Central memory CD8-positive, alpha-beta T cell (primary cell): Measurements from ENCODE around the gene EPB41L1.

Source experiments
- ATAC-seq: fragments of 150-1000 bp; cut with Tn5 transposase; replicated peaks from 2 replicates; pipeline ENCODE4 v1.10.0; 2022; ENCODE audit warnings: mild to moderate bottlenecking, moderate FRiP score, moderate number of reproducible peaks; ENCODE audit not compliant: poor library complexity, severe bottlenecking; ENCODE audit errors: extremely low read depth
- DNase-seq, 2 donors: peaks; one replicate each; pipeline ENCODE4 v3.0.0; 2021; ENCODE audit warnings: low spot score in 2 of 2
- H3K27ac Mint-ChIP-seq: one replicate; pipeline ENCODE4 v1.8.0; 2022; ENCODE audit warnings: low read depth, mild to moderate bottlenecking, moderate library complexity, mixed read lengths
- H3K27me3 Mint-ChIP-seq: one replicate; pipeline ENCODE4 v1.8.0; 2022; ENCODE audit warnings: mixed read lengths
- H3K36me3 Mint-ChIP-seq: one replicate; pipeline ENCODE4 v1.8.0; 2022; ENCODE audit warnings: mild to moderate bottlenecking, moderate library complexity, mixed read lengths; ENCODE audit not compliant: insufficient read depth
- H3K4me1 Mint-ChIP-seq: one replicate; pipeline ENCODE4 v1.8.0; 2022; ENCODE audit warnings: mixed read lengths
- H3K4me3 Mint-ChIP-seq: one replicate; pipeline ENCODE4 v1.8.0; 2022; ENCODE audit warnings: mild to moderate bottlenecking, moderate library complexity, mixed read lengths
- H3K9me3 Mint-ChIP-seq: one replicate; pipeline ENCODE4 v1.8.0; 2022; ENCODE audit warnings: mixed read lengths

Gene EPB41L1

GRCh38 chr20:36150489-36150846 lies 4.1 kb upstream of the EPB41L1 start:
- no peak for ATAC-seq
- Mint-ChIP-seq H3K4me1 (no peaks in the 10 kb centered on the region), H3K27ac (no peak overlapping the region), H3K4me3 (no peak overlapping the region), H3K36me3 (no peaks in the 10 kb centered on the region), H3K9me3 (no peaks in the 10 kb centered on the region), H3K27me3 (peaks cover 80% of the 10 kb centered on the region)
- DNase-seq = no peak

GRCh38 chr20:36150847-36151539 lies 3.5 kb upstream of the EPB41L1 start:
- Mint-ChIP-seq H3K36me3 (no peaks in the 10 kb centered on the region), H3K4me1 (no peaks in the 10 kb centered on the region), H3K27me3 (peaks cover 78% of the 10 kb centered on the region), H3K4me3 (no peak overlapping the region), H3K9me3 (no peaks in the 10 kb centered on the region), H3K27ac (no peak overlapping the region)
- no peak for DNase-seq
- ATAC-seq = no peak

GRCh38 chr20:36152261-36152660 lies 2.3 kb upstream of the EPB41L1 start:
- Mint-ChIP-seq H3K36me3 (no peaks in the 10 kb centered on the region), H3K27ac (no peak overlapping the region)

GRCh38 chr20:36153204-36153603 lies 1.3 kb upstream of the EPB41L1 start:
- Mint-ChIP-seq H3K9me3 (no peaks in the 10 kb centered on the region), H3K27me3 (peaks cover 74% of the 10 kb centered on the region), H3K4me1 (no peaks in the 10 kb centered on the region), H3K4me3 (no peak overlapping the region), H3K36me3 (no peaks in the 10 kb centered on the region), H3K27ac (no peak overlapping the region)
- no peak for DNase-seq
- no peak for ATAC-seq

More at GRCh38 chr20:36152261-36152660, 2.3 kb upstream of the EPB41L1 start:
- H3K4me1 Mint-ChIP-seq = no peaks in the 10 kb centered on the region
- no peaks in the 10 kb centered on the region for H3K9me3 Mint-ChIP-seq
- no peak overlapping the region for H3K4me3 Mint-ChIP-seq
- H3K27me3 Mint-ChIP-seq = peaks cover 78% of the 10 kb centered on the region
- ATAC-seq (no peak), DNase-seq (no peak)

GRCh38 chr20:36153736-36154699 lies 522 bp upstream of the EPB41L1 start:
- no peaks in the 10 kb centered on the region for H3K9me3 Mint-ChIP-seq
- H3K27ac Mint-ChIP-seq = no peak overlapping the region
- H3K4me3 Mint-ChIP-seq = peak overlapping the region; percentile 38
- H3K36me3 Mint-ChIP-seq = no peaks in the 10 kb centered on the region
- ATAC-seq (no peak), DNase-seq (no peak)
- peaks cover 66% of the 10 kb centered on the region for H3K27me3 Mint-ChIP-seq
- H3K4me1 Mint-ChIP-seq = no peaks in the 10 kb centered on the region

GRCh38 chr20:36155629-36155971 lies 1.1 kb downstream of the EPB41L1 start:
- H3K4me1 Mint-ChIP-seq = no peaks in the 10 kb centered on the region
- no peaks in the 10 kb centered on the region for H3K9me3 Mint-ChIP-seq
- no peak overlapping the region for H3K27ac Mint-ChIP-seq
- DNase-seq = no peak
- peak overlapping the region; percentile 57 for H3K4me3 Mint-ChIP-seq
- H3K27me3 Mint-ChIP-seq = peaks cover 59% of the 10 kb centered on the region
- no peak for ATAC-seq
- no peaks in the 10 kb centered on the region for H3K36me3 Mint-ChIP-seq

- H3K4me1 Mint-ChIP-seq = no peaks in the 10 kb centered on the region
- DNase-seq (no peak), ATAC-seq (no peak)
- H3K4me3 Mint-ChIP-seq = no peak overlapping the region
- H3K27ac Mint-ChIP-seq = no peak overlapping the region
- H3K9me3 Mint-ChIP-seq = no peaks in the 10 kb centered on the region
- H3K36me3 Mint-ChIP-seq = no peaks in the 10 kb centered on the region
- peaks cover 59% of the 10 kb centered on the region for H3K27me3 Mint-ChIP-seq
Measured at GRCh38 chr20:36155991-36156390, 1.5 kb downstream of the EPB41L1 start.

- H3K4me3 Mint-ChIP-seq = no peak overlapping the region
- H3K36me3 Mint-ChIP-seq = no peaks in the 10 kb centered on the region
- no peaks in the 10 kb centered on the region for H3K4me1 Mint-ChIP-seq
- no peaks in the 10 kb centered on the region for H3K9me3 Mint-ChIP-seq
- no peak for DNase-seq
- H3K27ac Mint-ChIP-seq = no peak overlapping the region
- H3K27me3 Mint-ChIP-seq = peaks cover 42% of the 10 kb centered on the region
- no peak for ATAC-seq
Measured at GRCh38 chr20:36157610-36158009, 3.1 kb downstream of the EPB41L1 start.

GRCh38 chr20:36158160-36158741 lies 3.7 kb downstream of the EPB41L1 start:
- ATAC-seq (no peak), DNase-seq (no peak)
- Mint-ChIP-seq H3K4me1 (no peaks in the 10 kb centered on the region), H3K36me3 (no peaks in the 10 kb centered on the region), H3K27ac (no peak overlapping the region), H3K9me3 (no peaks in the 10 kb centered on the region), H3K4me3 (no peak overlapping the region), H3K27me3 (peaks cover 40% of the 10 kb centered on the region)

- H3K9me3 Mint-ChIP-seq = no peaks in the 10 kb centered on the region
- H3K4me1 Mint-ChIP-seq = no peaks in the 10 kb centered on the region
- no peak overlapping the region for H3K27ac Mint-ChIP-seq
- no peak overlapping the region for H3K4me3 Mint-ChIP-seq
- H3K36me3 Mint-ChIP-seq = no peaks in the 10 kb centered on the region
- ATAC-seq (no peak), DNase-seq (no peak)
- peaks cover 36% of the 10 kb centered on the region for H3K27me3 Mint-ChIP-seq
Measured at GRCh38 chr20:36159833-36160232, 5.3 kb downstream of the EPB41L1 start.

- no peak for ATAC-seq
- H3K4me3 Mint-ChIP-seq = no peak overlapping the region
- H3K36me3 Mint-ChIP-seq = no peaks in the 10 kb centered on the region
- H3K27ac Mint-ChIP-seq = no peak overlapping the region
- H3K27me3 Mint-ChIP-seq = peaks cover 12% of the 10 kb centered on the region
- H3K9me3 Mint-ChIP-seq = no peaks in the 10 kb centered on the region
- DNase-seq = no peak
- no peaks in the 10 kb centered on the region for H3K4me1 Mint-ChIP-seq
Measured at GRCh38 chr20:36162272-36162966, 7.9 kb downstream of the EPB41L1 start.

GRCh38 chr20:36167902-36168503 lies 13.5 kb downstream of the EPB41L1 start:
- Mint-ChIP-seq H3K4me3 (no peak overlapping the region), H3K27ac (no peak overlapping the region), H3K4me1 (no peaks in the 10 kb centered on the region), H3K9me3 (no peaks in the 10 kb centered on the region), H3K27me3 (peaks cover 18% of the 10 kb centered on the region), H3K36me3 (no peaks in the 10 kb centered on the region)
- ATAC-seq (no peak), DNase-seq (no peak)
